Daoy (cell line): ENCODE data around the gene SMIM10L1. TPM values are rescaled to one million over a fixed set of nuclear protein-coding genes. Genes with fewer than 3 reads are reported as not detected.

Experiments used
- DNase-seq: peaks from one replicate; pipeline ENCODE4 v3.0.0-alpha.2; 2015; ENCODE audit warnings: low read depth
- total RNA-seq: library from RNA; depleted of rRNA; stranded (reverse); fragments of >200 nt; shearing (Covaris generic); gene quantifications from 2 replicates; pipeline ENCODE4 v1.2.3, GENCODE V29; 2014; rRNA removed

Gene SMIM10L1
- total RNA-seq, result 7.7 and 7.9 TPM in 2 replicates

DNA sequence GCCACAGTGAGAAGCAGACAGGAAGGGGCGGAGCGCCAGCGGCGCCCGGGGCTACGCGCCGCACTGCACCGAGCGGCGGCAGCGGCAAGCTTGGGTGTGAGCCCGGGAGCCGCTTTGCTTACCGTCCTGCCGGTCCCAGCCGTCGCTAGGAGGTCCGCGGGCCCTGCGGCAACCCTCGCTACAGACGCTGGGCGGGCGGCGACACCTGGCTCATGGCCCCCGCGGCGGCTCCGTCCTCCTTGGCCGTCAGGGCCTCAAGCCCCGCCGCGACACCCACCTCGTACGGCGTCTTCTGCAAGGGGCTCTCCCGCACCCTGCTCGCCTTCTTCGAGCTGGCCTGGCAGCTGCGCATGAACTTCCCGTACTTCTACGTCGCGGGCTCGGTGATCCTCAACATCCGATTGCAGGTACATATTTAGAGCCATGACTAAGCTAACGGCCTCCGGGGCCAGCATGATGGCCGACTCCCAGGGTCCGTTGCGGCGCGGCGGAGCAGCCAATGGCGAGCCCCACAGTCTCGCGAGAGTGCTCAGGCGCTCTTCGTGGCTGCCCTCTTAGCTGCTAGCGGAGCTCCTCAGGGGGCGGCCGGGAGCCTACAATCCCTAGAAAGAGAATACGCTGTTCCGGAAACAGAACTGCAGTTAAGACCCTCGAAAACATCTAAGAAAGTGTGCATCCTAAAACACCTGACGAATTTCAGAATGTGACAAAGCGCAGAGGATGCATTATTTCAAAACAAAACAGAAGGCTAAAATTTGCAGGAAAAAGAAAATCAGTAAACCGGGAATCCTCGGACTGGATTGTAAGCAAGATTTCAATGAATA, at the start of gene SMIM10L1:
TSS of gene SMIM10L1 (plus strand) at position 50 of the 824 bp plus-strand sequence. CDS start at position 213, 163 bp downstream.
- DNase-seq, result peak; percentile 90

DNA sequence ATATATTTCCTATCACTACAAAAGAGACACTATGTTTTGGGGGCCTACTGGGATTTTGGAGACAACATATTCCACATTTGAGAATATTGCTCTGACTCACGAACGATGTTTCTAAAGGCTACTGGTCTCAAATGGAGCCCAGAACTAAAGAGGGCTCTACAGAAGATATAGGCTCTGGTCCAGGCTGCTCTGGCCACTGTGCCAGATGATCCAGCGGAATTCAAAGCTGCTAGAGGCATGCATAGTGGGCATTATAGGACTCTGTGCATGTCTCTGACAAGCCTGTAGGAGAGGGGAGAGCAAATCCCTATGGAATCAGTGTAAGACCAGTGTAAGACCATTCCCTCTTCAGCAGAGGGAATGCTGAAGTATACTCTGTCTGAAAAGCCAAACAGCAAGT, 40.6 kb upstream of the SMIM10L1 start:
- no peak for DNase-seq

DNA sequence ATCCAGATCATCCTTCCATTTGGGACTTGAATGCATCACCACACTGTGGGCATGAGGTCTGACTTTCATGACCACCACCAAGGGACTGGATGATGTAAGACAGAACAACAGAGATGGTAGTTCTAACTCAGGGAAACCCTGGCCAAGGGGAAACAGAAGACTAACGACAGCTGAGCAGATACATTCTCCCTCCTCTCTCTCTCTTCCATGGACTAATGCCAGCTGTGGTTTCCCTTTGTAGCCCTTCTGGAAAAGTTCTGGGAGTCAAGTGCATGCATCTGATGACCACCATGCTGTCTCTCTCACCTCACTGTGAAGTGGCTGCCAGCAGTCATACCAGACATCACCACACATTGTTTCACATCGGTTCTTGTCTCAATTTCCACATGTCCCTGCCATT, 40.0 kb upstream of the SMIM10L1 start:
- no peak for DNase-seq

DNA sequence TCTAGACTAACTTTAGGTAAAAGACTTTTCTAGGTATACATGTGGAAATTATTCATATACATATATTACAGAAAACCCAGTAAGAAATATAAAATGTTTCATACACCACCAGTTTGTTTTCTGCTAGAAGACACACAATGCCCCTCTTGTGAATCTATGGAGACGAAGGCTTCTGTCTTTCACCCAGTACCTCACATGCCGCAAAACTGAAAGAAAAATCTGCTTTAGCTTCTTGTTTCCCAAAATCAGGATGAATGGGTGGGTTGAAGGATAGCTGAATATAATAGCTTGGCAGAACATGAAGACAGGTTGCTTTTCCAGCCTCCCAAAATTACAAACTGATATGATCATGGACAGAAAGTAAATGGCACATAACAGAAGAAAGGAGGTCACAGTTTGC, 37.8 kb upstream of the SMIM10L1 start:
- no peak for DNase-seq

DNA sequence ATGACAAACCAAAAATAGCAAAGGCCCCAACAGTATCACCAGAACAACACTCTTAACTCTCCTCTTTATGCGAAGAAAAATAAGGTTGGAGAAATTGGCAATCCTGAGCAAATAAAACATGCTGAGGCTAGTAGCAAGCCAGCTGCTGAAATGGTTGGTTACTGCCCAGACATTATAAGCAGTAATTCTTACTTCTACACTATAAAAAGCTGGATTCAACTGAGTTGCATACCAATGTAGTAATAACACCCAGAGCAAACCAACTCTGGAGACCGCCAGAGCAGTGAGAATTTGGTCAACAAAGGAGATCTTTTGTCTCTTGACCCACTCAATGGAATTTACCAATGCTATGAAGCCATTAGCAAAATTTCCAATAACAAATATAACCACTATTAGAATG, 37.2 kb upstream of the SMIM10L1 start:
- DNase-seq, result no peak

DNA sequence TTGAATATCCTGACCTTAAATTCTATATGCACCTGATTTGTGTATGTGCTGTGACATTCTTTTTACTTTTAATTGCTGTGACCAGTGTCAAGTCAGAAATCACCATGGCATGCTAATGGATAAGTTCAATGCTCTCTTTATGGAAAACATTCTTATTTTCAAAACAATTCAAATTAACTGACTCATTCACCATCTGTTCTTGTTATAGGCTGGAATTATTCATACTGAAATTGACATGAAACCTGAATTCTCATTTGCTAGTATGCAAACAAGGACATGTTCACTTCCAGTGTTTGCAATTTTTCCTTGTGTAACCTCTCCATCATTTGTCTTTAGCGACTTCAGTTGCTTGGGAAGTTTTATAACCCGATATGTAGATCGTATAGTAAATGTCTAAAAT, 36.7 kb upstream of the SMIM10L1 start, which contains the start of gene TAS2R30:
TSS of gene TAS2R30 (minus strand) at position 340 of the 400 bp plus-strand sequence. CDS start 400 bp downstream, outside the sequence.
- no peak for DNase-seq

DNA sequence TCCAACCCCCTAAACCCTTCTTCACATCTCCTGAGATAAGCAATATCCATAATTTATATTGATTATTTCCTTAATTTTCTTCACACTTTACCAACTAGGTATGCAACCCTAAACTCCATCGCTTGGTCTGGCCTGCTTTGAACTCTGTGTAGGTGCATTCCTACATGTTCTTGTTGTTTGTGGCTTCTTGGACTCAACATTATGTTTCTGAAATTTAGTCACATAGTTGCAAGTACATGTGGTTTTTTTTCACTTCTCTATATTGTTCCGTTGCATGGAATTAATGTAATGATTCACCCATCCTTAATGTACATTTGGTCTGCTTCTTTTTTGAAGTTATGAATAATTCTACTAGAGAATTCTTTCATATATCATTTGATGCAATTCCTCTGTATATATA, 34.9 kb upstream of the SMIM10L1 start:
- DNase-seq, result no peak

DNA sequence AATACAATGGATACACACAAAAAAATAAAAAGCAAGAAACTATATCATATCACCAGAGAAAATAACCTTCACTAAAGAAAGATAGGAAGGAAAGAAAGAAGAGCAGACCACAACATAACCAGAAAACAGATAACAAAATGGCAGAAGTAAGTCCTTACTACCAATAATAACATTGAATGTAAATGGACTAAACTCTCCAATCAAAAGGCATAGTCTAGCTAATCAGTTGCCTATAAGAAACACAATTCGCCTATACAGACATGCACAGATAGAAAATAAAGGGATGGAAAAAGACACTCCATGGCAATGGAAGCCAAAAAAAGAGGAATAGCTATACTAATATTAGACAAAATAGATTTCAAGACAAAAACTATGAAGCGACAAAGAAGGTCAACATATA, 27.6 kb upstream of the SMIM10L1 start:
- DNase-seq, result no peak

DNA sequence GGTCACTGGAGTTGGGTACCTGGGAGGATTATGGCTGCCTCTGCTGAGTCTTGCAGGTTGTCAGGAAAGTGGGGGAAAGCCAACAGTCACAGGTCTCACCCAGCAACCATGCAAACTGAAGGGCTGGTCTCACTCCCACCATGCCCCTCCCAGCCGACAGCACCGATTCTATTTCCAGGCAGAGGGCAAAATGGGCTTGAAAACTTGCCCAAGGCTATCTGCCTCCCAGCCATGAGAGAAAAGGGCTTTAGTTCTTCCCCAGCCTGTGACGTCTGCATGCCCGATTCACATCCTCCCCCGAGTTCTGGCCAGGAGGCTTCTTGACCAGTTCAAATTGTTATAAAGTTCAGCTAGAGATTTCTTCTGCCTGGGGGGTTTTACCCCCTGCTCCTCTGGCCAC, 26.7 kb upstream of the SMIM10L1 start:
- no peak for DNase-seq

DNA sequence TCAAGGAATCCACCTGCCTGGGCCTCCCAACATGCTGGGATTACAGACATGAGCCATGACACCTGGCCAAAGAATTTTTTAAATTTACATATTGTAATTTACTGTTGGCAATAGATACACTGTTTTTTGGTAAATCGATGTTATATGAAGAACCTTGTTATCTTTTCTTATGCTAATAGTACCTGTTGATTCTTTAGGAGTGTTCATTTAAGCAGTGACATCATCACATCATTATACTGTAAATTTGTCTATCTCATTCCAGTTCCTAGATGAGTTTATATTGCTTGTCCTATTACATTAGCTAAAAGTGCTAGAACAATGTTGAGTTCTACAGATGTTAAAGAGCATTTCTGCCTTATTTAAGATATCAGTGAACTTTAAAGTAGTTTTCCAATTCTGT, 23.6 kb upstream of the SMIM10L1 start:
- no peak for DNase-seq

DNA sequence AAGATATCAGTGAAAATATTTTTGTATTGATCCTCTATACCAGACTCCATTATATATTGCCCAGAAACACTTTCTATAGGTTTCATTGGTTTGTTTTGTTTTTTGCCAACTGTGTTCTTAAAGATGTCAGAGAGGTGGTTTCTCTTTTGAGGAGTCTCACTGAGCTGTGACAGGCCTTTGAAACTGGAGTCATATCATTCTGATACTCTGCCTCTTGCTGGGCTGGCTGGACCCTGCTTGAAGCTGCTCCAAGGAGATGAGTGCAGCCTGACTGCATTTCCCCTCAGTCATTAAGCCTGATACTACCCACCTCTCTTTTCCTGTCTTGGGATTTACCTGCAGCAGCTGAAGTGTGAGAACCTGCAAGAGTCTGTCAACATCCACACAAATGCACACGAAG, 20.2 kb upstream of the SMIM10L1 start:
- no peak for DNase-seq

DNA sequence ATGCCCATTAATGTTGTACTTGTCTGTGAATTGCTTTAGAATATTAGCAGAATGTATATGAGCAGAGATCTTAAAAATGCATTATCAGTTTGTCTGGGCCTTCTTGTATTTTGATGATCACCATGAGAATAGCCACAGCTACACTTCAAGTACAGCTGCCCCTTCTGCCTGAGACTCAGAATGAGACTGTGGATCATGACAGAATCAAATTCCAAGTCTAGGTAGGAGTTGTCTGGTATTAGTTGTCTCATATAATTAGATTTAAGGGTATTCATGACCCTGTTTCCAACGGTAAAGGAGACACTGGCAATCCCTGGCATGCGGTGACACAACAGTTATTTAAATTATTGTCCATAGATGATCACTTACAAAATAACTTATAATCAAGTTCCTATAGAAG, 18.3 kb upstream of the SMIM10L1 start:
- no peak for DNase-seq

DNA sequence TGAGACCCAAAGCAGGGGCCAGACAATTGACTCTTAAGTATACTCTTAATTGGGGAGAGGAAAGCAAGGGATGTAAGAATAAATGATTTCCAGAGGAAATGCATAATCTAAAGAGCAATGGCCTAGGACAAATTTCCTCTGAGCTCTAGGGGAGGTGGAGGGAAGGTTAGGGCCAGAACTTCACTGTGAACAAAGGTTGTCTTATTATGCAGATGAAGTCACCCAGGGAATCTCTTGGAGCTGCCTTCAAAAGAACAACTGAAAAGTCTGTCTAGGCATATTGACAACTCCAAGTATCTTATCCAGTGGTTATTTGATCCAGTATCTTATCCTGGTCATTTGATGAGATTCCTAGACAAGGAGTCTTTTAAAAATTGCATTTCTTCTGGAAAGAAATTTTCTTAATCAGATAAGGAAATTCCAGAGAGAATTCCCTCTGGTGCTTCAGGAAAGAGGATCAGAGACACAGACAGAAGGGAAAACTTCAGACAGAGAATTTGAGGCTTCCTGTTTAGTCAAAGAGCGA, 16.5 kb upstream of the SMIM10L1 start:
- no peak for DNase-seq

DNA sequence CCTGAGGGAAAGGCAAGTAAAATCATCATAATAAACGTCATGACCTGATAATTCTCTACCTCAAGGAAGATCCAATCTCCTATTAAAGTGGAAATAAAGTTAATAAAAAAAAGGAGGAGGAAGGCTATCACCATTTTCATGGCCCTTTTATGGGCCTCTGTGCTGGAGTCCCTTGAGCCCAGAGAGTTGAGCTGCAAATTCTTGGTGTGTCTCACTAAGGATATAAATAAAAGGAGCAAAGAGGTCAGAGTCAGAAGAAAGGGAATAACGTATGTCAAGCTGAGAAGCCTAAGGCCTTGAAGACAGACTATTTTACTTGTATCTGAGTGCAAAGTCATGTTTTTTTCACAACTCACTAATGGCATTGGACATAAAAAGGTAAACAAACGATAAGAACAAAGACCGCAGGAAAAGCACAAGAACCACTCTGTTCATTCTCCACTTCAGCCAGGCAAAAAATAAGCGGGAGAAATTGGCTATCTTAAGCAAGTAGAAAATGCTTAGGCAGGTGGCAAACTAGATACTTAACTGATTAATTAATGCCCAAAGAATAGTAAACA, 12.0 kb upstream of the SMIM10L1 start:
- no peak for DNase-seq

DNA sequence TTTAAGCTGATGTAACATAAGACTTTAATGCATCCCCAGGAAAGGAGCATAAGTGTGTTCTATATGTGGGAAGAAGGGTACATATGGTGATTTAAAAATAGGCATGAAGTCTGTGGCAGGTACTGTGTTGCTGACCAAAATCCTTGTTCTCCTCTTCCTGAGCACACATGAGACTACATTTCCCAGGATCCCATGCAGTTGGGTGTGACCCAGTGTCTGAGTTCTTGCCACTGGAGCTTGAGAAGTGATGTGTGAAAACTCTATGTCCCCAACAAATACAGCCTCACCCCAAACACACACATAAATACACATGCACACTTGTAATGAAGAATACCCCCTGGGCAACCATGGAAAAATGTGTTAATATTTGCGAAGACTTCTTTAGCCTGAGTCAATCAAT, 8.5 kb upstream of the SMIM10L1 start:
- DNase-seq, result no peak

DNA sequence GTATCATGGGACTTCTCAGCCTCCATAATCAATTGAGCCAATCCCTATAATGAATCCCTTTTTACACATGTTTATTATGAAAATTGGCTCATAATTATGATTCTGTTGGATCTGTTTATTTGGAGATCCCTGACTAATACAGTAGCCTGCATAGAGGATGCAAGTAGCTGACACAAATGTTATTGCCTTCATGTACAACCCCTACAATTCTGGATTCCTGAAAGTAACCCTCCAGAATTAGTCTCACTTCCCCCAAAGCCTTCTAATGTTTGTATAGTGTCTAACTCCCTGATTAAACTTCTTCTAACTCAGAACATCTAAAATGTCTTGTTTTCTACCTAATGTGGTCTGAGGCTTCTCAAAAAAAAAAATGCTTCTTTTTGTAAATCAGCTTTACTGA, 6.6 kb upstream of the SMIM10L1 start:
- DNase-seq, result no peak

DNA sequence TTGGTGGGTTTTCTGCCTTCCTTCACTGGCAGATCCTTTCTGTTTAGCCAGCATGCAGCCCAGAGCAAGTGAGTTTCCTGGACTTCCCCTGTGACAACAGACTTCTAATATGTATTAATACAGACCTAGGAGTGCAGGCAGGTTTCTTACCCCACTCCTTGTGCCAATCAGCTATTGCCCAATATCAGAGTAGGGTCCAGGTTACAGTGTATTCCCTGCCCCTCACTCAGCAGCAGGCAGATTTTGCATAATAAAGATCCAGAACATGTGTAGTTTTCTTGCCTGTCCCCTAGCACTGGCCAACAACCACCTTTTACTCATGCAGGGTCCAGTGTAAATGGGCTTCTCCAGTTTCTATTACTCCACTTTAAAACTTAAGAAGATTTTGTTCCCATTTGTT, 4.7 kb upstream of the SMIM10L1 start:
- DNase-seq, result no peak

DNA sequence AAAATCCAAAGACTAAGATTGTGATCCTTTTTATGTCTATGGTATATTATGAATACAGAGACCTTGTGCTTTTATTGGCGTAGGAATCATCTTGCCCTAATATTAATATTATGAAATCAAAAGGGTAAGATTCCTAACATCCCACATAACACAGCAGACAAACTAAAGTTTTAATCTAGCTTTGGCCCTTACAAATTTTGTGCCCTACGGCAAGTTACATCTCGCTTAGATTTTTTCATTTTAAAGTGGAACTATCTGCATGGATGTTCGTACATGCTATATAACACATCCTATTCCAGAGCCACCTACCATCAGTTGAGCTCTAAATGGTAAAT, 217 bp upstream of the SMIM10L1 start:
- no peak for DNase-seq

DNA sequence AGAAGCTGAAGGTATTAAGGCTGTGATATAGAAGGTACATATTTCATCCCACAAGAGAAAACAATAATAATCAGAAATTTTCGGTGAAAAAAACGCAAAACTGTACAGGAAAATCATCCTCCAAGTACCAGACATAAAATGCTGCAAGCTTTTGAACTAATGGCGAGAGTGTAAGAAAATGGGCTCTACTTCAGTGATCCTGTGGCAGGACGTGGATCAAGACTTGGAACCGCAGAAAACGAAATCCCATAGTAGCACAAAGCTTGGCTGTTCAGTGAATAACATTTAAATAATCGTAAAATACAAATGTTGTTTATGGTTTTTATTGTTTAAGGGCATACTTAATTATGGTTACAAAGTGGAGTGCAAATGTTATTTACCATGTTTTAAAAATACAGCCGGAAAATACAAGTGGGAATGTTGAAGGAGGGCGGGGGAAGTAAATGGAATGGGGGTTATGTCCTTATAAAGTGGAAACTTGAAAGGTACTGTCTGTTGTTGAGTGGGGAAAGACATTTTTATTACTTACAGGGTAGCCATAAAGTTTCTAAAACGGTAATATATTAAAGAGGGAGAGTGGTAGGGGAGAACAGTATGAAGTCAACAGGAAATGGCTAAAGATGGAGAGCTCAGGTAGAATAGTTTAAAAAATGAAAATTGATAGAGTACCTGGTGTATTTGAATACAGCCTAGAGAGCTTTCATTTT, 1.1 kb downstream of the SMIM10L1 start:
- DNase-seq, result no peak

DNA sequence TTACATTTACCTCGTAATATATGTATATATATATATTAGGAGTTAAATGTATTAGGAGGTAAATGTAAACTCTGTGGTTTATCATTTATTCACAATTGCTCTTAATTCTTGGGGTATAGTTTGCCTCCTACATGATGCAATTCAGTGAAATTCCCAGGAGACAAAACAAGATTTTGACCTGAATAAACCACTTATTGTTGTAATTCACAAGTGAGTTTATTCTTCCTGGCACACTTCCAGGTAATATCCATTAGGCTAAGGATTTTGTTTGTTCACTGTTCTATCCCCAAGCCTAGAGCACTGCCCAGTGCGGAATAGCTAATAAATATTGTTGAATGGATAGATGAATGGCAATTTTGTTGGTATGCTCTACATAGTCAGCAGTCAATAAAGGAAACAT, 3.0 kb downstream of the SMIM10L1 start:
- DNase-seq, result no peak

DNA sequence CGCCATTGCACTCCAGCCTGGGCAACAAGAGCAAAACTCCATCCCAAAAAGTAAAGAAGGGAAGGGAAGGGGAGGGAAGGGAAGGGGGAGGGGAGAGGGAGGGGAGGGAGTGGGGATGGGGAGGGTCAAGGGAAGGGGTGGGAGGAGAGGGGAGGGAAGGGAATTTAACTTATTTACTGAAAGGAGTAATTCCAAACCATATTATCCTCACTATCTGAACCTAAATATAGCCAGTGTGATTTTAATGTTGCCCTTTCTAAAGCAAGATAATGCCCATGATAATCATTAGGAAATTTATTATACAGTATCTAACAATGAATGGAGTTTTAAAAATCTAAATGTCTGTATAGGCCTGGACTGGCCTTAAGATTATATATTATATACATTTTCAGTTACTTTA, 7.3 kb downstream of the SMIM10L1 start:
- no peak for DNase-seq

DNA sequence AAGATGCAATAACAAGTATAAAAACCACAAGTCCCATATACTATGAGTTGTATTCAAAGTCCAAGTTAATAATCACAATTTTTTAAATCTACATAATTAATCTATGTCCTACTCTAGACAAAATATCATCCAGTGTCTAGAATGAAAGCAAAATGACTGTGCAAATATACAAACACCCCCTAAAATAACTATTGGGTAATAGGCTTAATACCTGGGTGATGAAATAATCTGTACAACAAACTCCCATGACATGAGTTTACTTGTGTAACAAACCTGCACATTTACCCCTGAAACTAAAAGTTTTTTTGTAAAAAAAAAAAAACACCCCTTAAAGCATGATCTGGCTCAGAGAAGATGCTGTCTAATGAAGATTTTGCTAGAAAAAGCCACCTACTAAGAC, 11.5 kb downstream of the SMIM10L1 start:
- no peak for DNase-seq

DNA sequence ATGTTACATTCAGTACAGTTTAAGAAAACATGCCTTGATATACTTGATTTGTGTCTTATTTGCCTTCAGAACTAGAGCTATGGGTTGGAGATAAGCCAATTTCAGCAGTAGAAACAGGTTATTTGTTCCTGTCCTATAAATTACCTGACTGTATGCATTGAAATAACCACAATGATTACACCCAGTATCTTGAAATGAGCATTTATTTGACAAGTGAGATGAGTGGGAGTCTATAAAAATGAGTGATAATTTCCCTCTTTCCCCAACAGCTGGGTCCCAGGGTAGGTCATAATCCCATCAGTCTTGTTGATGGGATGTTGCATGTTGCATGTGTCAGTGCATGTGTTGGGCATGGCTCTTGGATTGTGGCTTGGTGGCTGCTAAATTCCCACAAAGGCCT, 12.0 kb downstream of the SMIM10L1 start:
- no peak for DNase-seq
